Measurements from ENCODE around the gene FGFBP3.
"Not testable (repeated sequence)": the region's sequence is repeated elsewhere in the genome, so short reads cannot be mapped to it uniquely, and the experiment has no call there.

Gene FGFBP3

DNA sequence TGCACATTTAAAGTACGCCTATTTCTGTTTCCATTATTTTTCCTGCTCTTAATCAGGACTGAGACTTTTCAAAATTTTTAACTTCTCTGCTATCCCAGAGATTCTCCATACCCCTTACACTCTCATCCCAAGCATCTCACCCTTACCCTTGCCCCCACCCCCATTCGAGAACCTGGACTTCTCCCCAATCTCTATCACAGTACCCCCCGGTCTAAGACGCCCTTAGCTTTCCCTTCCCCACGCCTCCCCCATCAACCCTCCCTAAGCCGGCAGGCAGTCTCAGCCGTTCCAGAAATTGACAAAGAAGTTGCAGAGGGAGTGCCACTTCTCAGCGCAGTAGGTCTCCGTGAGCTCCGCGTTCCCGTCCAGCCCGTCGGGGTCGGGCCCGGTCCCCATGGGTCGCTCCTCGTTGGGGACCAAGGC is 1.4 kb downstream of the FGFBP3 start:
- Histone ChIP-seq H3K36me3 (no peaks in the 10 kb centered on the region), H3K4me3 (ENCODE audit: low read depth, low read length) (peak overlapping the region; percentile 68), H3K27me3 (peaks cover 5% of the 10 kb centered on the region), H3K4me1 (no peaks in the 10 kb centered on the region), H3K9me3 (no peaks in the 10 kb centered on the region)
- peak; percentile 15 for DNase-seq
- no peak for TF ChIP-seq CTCF (IDR thresholded peaks at IDR 0.05; ENCODE audit: low read depth, low read length)

DNA sequence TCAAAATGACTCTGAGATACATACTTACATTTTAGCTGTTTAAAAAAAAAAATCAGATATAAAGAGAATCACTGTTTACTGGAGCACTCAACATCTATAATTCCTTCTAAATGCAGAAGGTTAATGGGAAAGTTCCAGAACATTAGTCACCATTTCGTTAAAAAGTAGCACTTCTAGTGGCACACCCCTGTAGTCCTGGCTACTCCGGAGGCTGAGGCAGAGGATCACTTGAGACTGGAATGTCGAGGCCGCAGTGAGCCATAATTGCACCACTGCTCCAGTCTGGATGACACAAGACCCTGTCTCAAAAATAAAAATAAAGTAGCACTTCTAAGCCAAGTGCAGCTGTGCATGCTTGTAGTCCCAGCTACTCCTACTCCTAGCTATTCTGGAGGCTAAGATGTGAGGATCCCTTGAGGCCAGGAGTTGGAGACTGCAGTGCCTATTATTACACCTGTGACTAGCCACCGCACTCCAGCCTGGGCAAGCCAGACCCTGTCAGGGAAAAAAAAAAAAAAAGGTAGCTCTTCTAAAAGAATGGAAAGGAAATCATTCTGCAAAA is 2.2 kb downstream of the FGFBP3 start:
- no peak for TF ChIP-seq CTCF (IDR thresholded peaks at IDR 0.05; ENCODE audit: low read depth, low read length)
- Histone ChIP-seq H3K36me3 (no peaks in the 10 kb centered on the region), H3K27me3 (peaks cover 5% of the 10 kb centered on the region), H3K4me1 (no peaks in the 10 kb centered on the region), H3K4me3 (ENCODE audit: low read depth, low read length) (no peak overlapping the region; the same call in 1 of the 2 replicates), H3K9me3 (no peaks in the 10 kb centered on the region)
- no peak for DNase-seq

GRCh38 chr10:91901784-91902677 is 7.3 kb downstream of the FGFBP3 start:
- no peaks in the 10 kb centered on the region for H3K36me3 ChIP-seq
- H3K4me3 ChIP-seq (ENCODE audit: low read depth, low read length): no peak overlapping the region
- no peaks in the 10 kb centered on the region for H3K9me3 ChIP-seq
- TF ChIP-seq CTCF (IDR thresholded peaks at IDR 0.05; ENCODE audit: low read depth, low read length): no peak
- no peaks in the 10 kb centered on the region for H3K27me3 ChIP-seq
- H3K4me1 ChIP-seq: no peaks in the 10 kb centered on the region
- DNase-seq: no peak

DNA sequence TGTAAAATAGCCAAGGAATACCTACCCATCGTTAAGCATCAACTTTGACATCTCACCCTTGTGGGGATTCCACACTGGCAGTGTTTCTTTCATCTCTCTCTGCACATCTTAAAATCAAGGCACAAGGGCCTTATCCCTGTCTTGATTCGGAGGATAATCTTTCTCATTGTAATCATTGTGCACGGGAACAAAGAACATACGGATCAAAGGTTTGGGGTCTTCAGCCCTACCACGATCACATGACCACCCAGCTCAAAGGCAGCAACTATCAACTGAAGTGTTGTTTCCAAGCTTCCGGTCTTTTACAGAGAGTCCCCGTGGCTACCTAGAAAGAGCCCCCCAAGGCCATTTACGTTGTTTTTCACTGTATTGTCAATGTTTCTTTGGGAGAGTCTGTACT is 11.9 kb downstream of the FGFBP3 start:
- Histone ChIP-seq H3K27me3 (no peaks in the 10 kb centered on the region), H3K4me1 (no peaks in the 10 kb centered on the region), H3K36me3 (no peaks in the 10 kb centered on the region), H3K4me3 (ENCODE audit: low read depth, low read length) (no peak overlapping the region), H3K9me3 (no peaks in the 10 kb centered on the region)
- no peak for TF ChIP-seq CTCF (IDR thresholded peaks at IDR 0.05; ENCODE audit: low read depth, low read length)
- no peak for DNase-seq

DNA sequence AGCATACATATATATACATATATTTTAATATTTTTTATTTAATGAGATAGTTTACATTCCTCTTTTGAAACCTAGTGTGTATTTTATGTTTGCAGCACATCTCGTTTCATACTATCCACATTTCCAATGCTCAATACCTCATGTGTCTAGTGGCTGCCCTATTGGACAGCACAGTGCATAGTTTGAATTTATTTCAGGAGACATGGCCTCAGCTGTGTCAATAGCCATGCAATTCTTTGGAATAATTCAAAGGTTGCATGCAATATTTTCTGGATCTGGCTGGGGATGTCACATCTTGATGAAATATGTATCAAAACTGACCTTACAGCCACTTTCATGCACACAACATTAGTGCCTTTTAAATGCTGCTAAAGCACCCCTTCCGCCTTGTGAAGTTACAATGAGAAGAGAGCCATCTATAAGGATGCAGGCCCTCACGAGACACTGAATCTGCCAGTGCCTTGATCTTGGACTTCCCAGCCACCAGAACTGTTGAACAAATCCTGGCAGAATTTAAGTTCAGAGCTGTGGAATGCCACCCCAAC is 13.0 kb downstream of the FGFBP3 start:
- no peaks in the 10 kb centered on the region for H3K36me3 ChIP-seq
- no peak for TF ChIP-seq CTCF (IDR thresholded peaks at IDR 0.05; ENCODE audit: low read depth, low read length)

GRCh38 chr10:91894261-91894685 is 15.0 kb downstream of the FGFBP3 start:
- H3K9me3 ChIP-seq; H3K36me3 ChIP-seq; H3K4me1 ChIP-seq; H3K27me3 ChIP-seq; DNase-seq; H3K4me3 ChIP-seq (ENCODE audit: low read depth, low read length): not testable (repeated sequence)

More for the DNA sequence above, 13.0 kb downstream of the FGFBP3 start:
- Histone ChIP-seq H3K4me3 (ENCODE audit: low read depth, low read length) (no peak overlapping the region), H3K4me1 (no peaks in the 10 kb centered on the region), H3K27me3 (no peaks in the 10 kb centered on the region), H3K9me3 (no peaks in the 10 kb centered on the region)
- no peak for DNase-seq
